Keratinocyte (primary cell): ENCODE measurements around the gene ZNF235. TPM values are rescaled to one million over a fixed set of nuclear protein-coding genes. Genes with fewer than 3 reads are reported as not detected.
"Not testable (repeated sequence)": the region's sequence is repeated elsewhere in the genome, so short reads cannot be mapped to it uniquely, and the experiment has no call there.

Experiments
- DNase-seq: peaks from one replicate; pipeline ENCODE4 v3.0.0-alpha.2; 2011; ENCODE audit warnings: low read depth, missing footprints, low spot score
- FAIRE-seq: peaks from 2 replicates; lab custom pipeline; 2011; peaks lifted over from hg19 to GRCh38; lab: Jason Lieb, UNC
- H2AFZ ChIP-seq: 2 replicates; pipeline ENCODE4 v1.6.0; 2012; ENCODE audit warnings: low read length, control low read depth, inconsistent platforms; ENCODE audit not compliant: control insufficient read depth
- H3K27ac ChIP-seq: 2 replicates; pipeline ENCODE4 v1.5.1; 2011; ENCODE audit warnings: low read length; ENCODE audit not compliant: control insufficient read depth, insufficient read depth
- H3K27me3 ChIP-seq: 3 replicates; pipeline ENCODE4 v1.6.0; 2011; ENCODE audit warnings: low read length; ENCODE audit not compliant: control insufficient read depth, insufficient read depth; ENCODE audit errors: extremely low read depth
- H3K36me3 ChIP-seq, 2 experiments: 2 replicates in 1 of 2; 3 replicates in 1 of 2; pipeline ENCODE4 v1.5.1; 2011; ENCODE audit warnings: low read length in 2 of 2, mild to moderate bottlenecking in 1 of 2; ENCODE audit not compliant: control insufficient read depth in 2 of 2, insufficient read depth in 2 of 2; ENCODE audit errors: extremely low read depth in 1 of 2
- H3K4me1 ChIP-seq: 3 replicates; pipeline ENCODE4 v1.5.1; 2011; ENCODE audit warnings: low read length; ENCODE audit not compliant: control insufficient read depth, insufficient read depth; ENCODE audit errors: extremely low read depth
- H3K4me2 ChIP-seq: 3 replicates; pipeline ENCODE4 v1.6.0; 2011; ENCODE audit warnings: low read depth, low read length; ENCODE audit not compliant: control insufficient read depth, insufficient read depth; ENCODE audit errors: extremely low read depth
- H3K4me3 ChIP-seq, 3 experiments: fragments of 200-600 bp in 1 of 3; sonication (generic) in 1 of 3; 2 replicates in 2 of 3; 3 replicates in 1 of 3; pipeline ENCODE4 v1.5.1; 2011 to 2016; ENCODE audit warnings: low read length in 3 of 3, mild to moderate bottlenecking in 3 of 3, control low read depth in 2 of 3, inconsistent platforms in 1 of 3, low read depth in 1 of 3, mixed read lengths in 1 of 3, mixed run types in 1 of 3, moderate library complexity in 1 of 3; ENCODE audit not compliant: control insufficient read depth in 2 of 3, insufficient read depth in 2 of 3; ENCODE audit errors: extremely low read depth in 1 of 3
- H3K79me2 ChIP-seq: 2 replicates; pipeline ENCODE4 v1.6.0; 2012; ENCODE audit warnings: low read length; ENCODE audit not compliant: control insufficient read depth, insufficient read depth
- H3K9ac ChIP-seq: 3 replicates; pipeline ENCODE4 v1.6.0; 2011; ENCODE audit warnings: low read length; ENCODE audit not compliant: control insufficient read depth, insufficient read depth; ENCODE audit errors: extremely low read depth
- H3K9me1 ChIP-seq: 3 replicates; pipeline ENCODE4 v1.6.0; 2011; ENCODE audit warnings: low read length; ENCODE audit not compliant: control insufficient read depth, insufficient read depth; ENCODE audit errors: extremely low read depth
- H3K9me3 ChIP-seq: 2 replicates; pipeline ENCODE4 v1.5.1; 2012; ENCODE audit warnings: low read depth, low read length; ENCODE audit not compliant: control insufficient read depth
- H4K20me1 ChIP-seq: 3 replicates; pipeline ENCODE4 v1.6.0; 2011; ENCODE audit warnings: low read length; ENCODE audit not compliant: control insufficient read depth, insufficient read depth; ENCODE audit errors: extremely low read depth
- CTCF ChIP-seq, 3 experiments: IDR thresholded peaks in 1 of 3; conservative IDR thresholded peaks in 1 of 3; optimal IDR thresholded peaks in 1 of 3; 2 replicates in 2 of 3; 3 replicates in 1 of 3; pipeline versions ENCODE3 to v1.5.1; 2011; ENCODE audit warnings: low read length in 3 of 3, mild to moderate bottlenecking in 3 of 3, moderate library complexity in 2 of 3, control low read depth in 1 of 3, inconsistent platforms in 1 of 3; ENCODE audit not compliant: insufficient read depth in 2 of 3; ENCODE audit errors: extremely low read depth in 1 of 3
- EZH2 ChIP-seq: IDR thresholded peaks from one replicate; pipeline ENCODE4 v1.6.1; 2012; ENCODE audit warnings: inconsistent platforms, mild to moderate bottlenecking, low read length, moderate library complexity
- dilution Hi-C: fragments of 300-500 bp; cut with MboI; formaldehyde crosslinking; loops from one replicate; pipeline ENCODE4 v1.7.0; 2020; ENCODE audit warnings: low sequenced_read_pairs; ENCODE audit not compliant: extremely low pct_ligation_motif_present
- polyA plus RNA-seq, 5 experiments: library from polyadenylated mRNA; depleted of rRNA in 3 of 5; stranded (reverse) in 3 of 5; stranded (forward) in 1 of 5; unstranded in 1 of 5; fragments of >200 nt; gene quantifications; 1 replicate in 1 of 5; 2 replicates in 3 of 5; 3 replicates in 1 of 5; pipeline versions ENCODE4 v1.2.1 to v1.2.3, GENCODE V29; 2011 to 2012; ENCODE audit warnings: missing spikeins in 2 of 5, low read depth in 1 of 5, low replicate concordance in 1 of 5

Gene ZNF235
- polyA plus RNA-seq, 1 donor (not counting 4 experiments of a cell fraction or from before 2014, with no cell fraction given) = 6.1 TPM

- no peak overlapping the region for H3K9ac ChIP-seq
- DNase-seq (no peak), FAIRE-seq (no peak)
- H3K4me3 ChIP-seq = no peak overlapping the region
- H4K20me1 ChIP-seq = no peaks in the 10 kb centered on the region
- TF ChIP-seq CTCF (optimal IDR thresholded peaks at IDR 0.05 in 1 of 3, IDR thresholded peaks at IDR 0.05 in 1 of 3, conservative IDR thresholded peaks at IDR 0.05 in 1 of 3; ENCODE audit: extremely low read depth in 1 of 3, insufficient read depth in 2 of 3, low read length in 3 of 3) (no peak), EZH2 (no peak)
- H3K4me2 ChIP-seq = no peak overlapping the region
- no peak overlapping the region for H3K27ac ChIP-seq
- H3K9me1 ChIP-seq = no peaks in the 10 kb centered on the region
- no peaks in the 10 kb centered on the region for H3K9me3 ChIP-seq
- H2AFZ ChIP-seq = no peak overlapping the region
- peaks cover 3% of the 10 kb centered on the region for H3K79me2 ChIP-seq
- dilution Hi-C loops = no loop called here
- no peaks in the 10 kb centered on the region for H3K4me1 ChIP-seq
- no peaks in the 10 kb centered on the region for H3K27me3 ChIP-seq
- H3K36me3 ChIP-seq = peaks cover 4 to 7% of the 10 kb centered on the region in 2 experiments
These were observed 37.0 kb upstream of the ZNF235 start for GRCh38 chr19:44341794-44342193.

GRCh38 chr19:44334639-44335038 lies 29.8 kb upstream of the ZNF235 start:
- H4K20me1 ChIP-seq, H3K4me2 ChIP-seq, H3K79me2 ChIP-seq, H3K27me3 ChIP-seq, H3K4me1 ChIP-seq, dilution Hi-C loops, H3K9ac ChIP-seq, H3K9me1 ChIP-seq, H3K4me3 ChIP-seq, H3K27ac ChIP-seq, FAIRE-seq, H3K9me3 ChIP-seq, H2AFZ ChIP-seq, DNase-seq: not testable (repeated sequence)
- H3K36me3 ChIP-seq = peaks cover 15 to 17% of the 10 kb centered on the region in 2 experiments

- H3K4me1 ChIP-seq = no peaks in the 10 kb centered on the region
- TF ChIP-seq EZH2 = no peak
- no peak for TF ChIP-seq CTCF (optimal IDR thresholded peaks at IDR 0.05 in 1 of 3, IDR thresholded peaks at IDR 0.05 in 1 of 3, conservative IDR thresholded peaks at IDR 0.05 in 1 of 3; ENCODE audit: extremely low read depth in 1 of 3, insufficient read depth in 2 of 3, low read length in 3 of 3)
- no peak for DNase-seq
- H3K9me1 ChIP-seq = no peaks in the 10 kb centered on the region
- no peak overlapping the region for H3K27ac ChIP-seq
- FAIRE-seq = no peak
- no peak overlapping the region for H3K4me3 ChIP-seq
- H3K79me2 ChIP-seq = no peaks in the 10 kb centered on the region
- H4K20me1 ChIP-seq = no peaks in the 10 kb centered on the region
- H3K4me2 ChIP-seq = no peak overlapping the region
- H3K9ac ChIP-seq = no peak overlapping the region
- no peak overlapping the region for H2AFZ ChIP-seq
- H3K9me3 ChIP-seq = peaks cover 2% of the 10 kb centered on the region
- dilution Hi-C loops = no loop called here
- peaks cover 15 to 22% of the 10 kb centered on the region in 2 experiments for H3K36me3 ChIP-seq
- no peaks in the 10 kb centered on the region for H3K27me3 ChIP-seq
These were observed 27.3 kb upstream of the ZNF235 start for GRCh38 chr19:44332145-44332544.
